ENCODE data around the gene LMBR1L.

Gene LMBR1L

GRCh38 chr12:49059045-49059298 is 51.7 kb downstream of the LMBR1L start:
- intact Hi-C loops (cut with DNase I; ENCODE audit: low total_unique reads), result loop anchor here (5.0 kb wide), 1 partner anchor 393 kb away; no protein-coding TSS in a partner anchor
- no peak for TF ChIP-seq CTCF (IDR thresholded peaks at IDR 0.05)
- Histone ChIP-seq H3K4me1 (peaks cover 0 to 53% (median 44%) of the 10 kb centered on the region in 4 donors), H3K27ac (peak overlapping the region; percentile 93 to 97), H3K9me3 (no peaks in the 10 kb centered on the region), H3K4me3 (peak overlapping the region; percentile 98 to 99), H3K27me3 (no peaks in the 10 kb centered on the region), H3K36me3 (peaks cover 0 to 14% (median 13%) of the 10 kb centered on the region in 3 donors)
- DNase-seq, result no peak

- Histone ChIP-seq H3K4me3 (peak overlapping the region; percentile 98 to 99), H3K9me3 (no peaks in the 10 kb centered on the region), H3K36me3 (peaks cover 3 to 18% (median 18%) of the 10 kb centered on the region in 3 donors), H3K4me1 (peaks cover 0 to 53% (median 44%) of the 10 kb centered on the region in 4 donors), H3K27me3 (no peaks in the 10 kb centered on the region), H3K27ac (peak overlapping the region; percentile 93 to 97)
- intact Hi-C loops (cut with DNase I; ENCODE audit: low total_unique reads), result loop anchor here (5.0 kb wide), 1 partner anchor 394 kb away; no protein-coding TSS in a partner anchor
- TF ChIP-seq CTCF (IDR thresholded peaks at IDR 0.05), result no peak
- DNase-seq, result no peak
These were observed 52.1 kb downstream of the LMBR1L start for GRCh38 chr12:49058366-49059044.

DNA sequence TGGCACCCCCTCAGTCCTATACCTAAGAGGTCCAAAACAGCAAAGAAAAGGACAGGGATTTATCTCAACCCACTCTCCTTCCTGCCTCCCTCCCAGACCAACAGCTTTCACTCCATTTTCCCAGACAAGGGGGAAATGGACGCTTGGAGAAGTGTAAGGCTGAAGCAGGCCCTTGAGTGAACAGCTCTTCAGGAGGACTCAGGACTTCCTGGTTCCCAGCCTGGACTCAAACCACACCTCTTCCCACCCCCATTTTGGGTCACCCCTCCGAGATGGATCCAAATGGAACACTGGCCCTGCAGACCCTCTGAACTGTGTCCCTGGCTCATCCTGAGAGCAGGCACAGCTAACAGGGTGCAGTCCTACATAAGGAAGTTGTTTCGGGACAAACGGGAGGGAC is 52.8 kb downstream of the LMBR1L start:
- no peaks in the 10 kb centered on the region for H3K27me3 ChIP-seq
- no peak for DNase-seq
- H3K9me3 ChIP-seq, result no peaks in the 10 kb centered on the region
- H3K4me3 ChIP-seq, result peak overlapping the region; percentile 98 to 99
- intact Hi-C loops (cut with DNase I; ENCODE audit: low total_unique reads), result loop anchor here (5.0 kb wide), 1 partner anchor 394 kb away; no protein-coding TSS in a partner anchor
- peaks cover 9 to 25% (median 24%) of the 10 kb centered on the region in 3 donors for H3K36me3 ChIP-seq
- H3K27ac ChIP-seq, result peak overlapping the region; percentile 93 to 97
- H3K4me1 ChIP-seq, result peaks cover 0 to 53% (median 44%) of the 10 kb centered on the region in 4 donors
- TF ChIP-seq CTCF (IDR thresholded peaks at IDR 0.05), result no peak

DNA sequence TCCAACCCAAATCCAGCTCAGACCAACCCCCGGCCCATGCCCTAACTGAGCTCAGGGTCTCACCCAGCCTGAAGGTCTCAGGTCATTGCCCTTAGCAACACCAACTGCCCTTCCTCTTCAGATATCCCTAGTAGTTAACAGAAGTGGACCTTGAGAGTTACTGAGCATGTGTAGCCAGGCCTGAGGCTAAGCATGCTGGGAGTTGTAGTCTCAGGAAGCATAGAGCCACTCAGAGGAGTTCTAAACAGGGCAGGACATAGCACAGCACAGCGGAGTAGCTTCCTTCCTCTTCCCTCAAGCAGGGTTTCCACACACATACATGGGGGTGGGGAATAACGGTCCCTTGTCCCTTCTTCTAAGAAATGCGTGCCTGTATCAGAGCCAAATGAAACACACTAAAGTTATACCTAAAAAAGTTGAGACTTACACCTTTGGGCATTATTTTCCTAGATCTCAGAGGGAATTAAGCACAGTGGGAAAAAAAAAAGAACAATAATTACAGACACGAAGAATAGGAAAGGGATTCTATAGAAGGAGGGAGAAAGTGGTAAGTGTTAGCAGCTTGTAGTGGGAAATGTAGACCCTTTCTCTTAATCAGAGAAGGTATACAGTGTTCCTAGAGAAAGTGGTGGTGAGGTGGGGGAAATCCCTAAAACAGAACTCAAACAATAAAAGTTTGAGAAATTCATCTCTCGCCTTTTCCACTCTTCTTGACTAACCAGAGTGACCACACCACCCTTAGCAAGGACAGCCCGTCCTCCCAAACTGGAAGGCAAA is 54.5 kb downstream of the LMBR1L start:
- Histone ChIP-seq H3K9me3 (no peaks in the 10 kb centered on the region), H3K4me1 (peaks cover 0 to 49% (median 40%) of the 10 kb centered on the region in 4 donors), H3K27ac (no peak overlapping the region), H3K27me3 (no peaks in the 10 kb centered on the region), H3K4me3 (peak overlapping the region in 1 of 2 donors; percentile 99), H3K36me3 (peaks cover 24 to 42% (median 41%) of the 10 kb centered on the region in 3 donors)
- intact Hi-C loops (cut with DNase I; ENCODE audit: low total_unique reads), result loop anchor here (5.0 kb wide), 1 partner anchor 396 kb away; no protein-coding TSS in a partner anchor
- no peak for TF ChIP-seq CTCF (IDR thresholded peaks at IDR 0.05)
- peak in 1 of 2 donors; percentile 75 for DNase-seq

- Histone ChIP-seq H3K27me3 (no peaks in the 10 kb centered on the region), H3K4me3 (no peak overlapping the region)
These were observed 55.6 kb downstream of the LMBR1L start for GRCh38 chr12:49055092-49055491.

More at GRCh38 chr12:49055092-49055491, 55.6 kb downstream of the LMBR1L start:
- intact Hi-C loops (cut with DNase I; ENCODE audit: low total_unique reads), result loop anchor here (5.0 kb wide), 1 partner anchor 397 kb away; no protein-coding TSS in a partner anchor
- Histone ChIP-seq H3K36me3 (peaks cover 35 to 52% (median 50%) of the 10 kb centered on the region in 3 donors), H3K27ac (no peak overlapping the region), H3K9me3 (no peaks in the 10 kb centered on the region), H3K4me1 (peaks cover 0 to 48% (median 39%) of the 10 kb centered on the region in 4 donors)
- no peak for DNase-seq
- TF ChIP-seq CTCF (IDR thresholded peaks at IDR 0.05), result no peak
